Activated T-helper 2 cell treated with anti-CD3 and anti-CD28 coated beads, Interferon-gamma antibody, Interleukin-2, Interleukin-4, amounts not matched to agents 10 μg/mL and 5 μg/mL and 100 μg/mL, durations not matched to agents 14 hours and 24 hours and 36 hours (primary cell): ENCODE data around the gene RSPH1. TPM values are rescaled to one million over a fixed set of nuclear protein-coding genes. Genes with fewer than 3 reads are reported as not detected.

Experiments used
- DNase-seq: peaks from one replicate; pipeline ENCODE4 v3.0.0; 2021; ENCODE audit warnings: low spot score
- H3K27ac Mint-ChIP-seq: one replicate; pipeline ENCODE4 v1.8.0; 2021; ENCODE audit warnings: mixed read lengths
- H3K27me3 Mint-ChIP-seq: one replicate; pipeline ENCODE4 v1.8.0; 2021; ENCODE audit warnings: low read depth, mixed read lengths
- H3K36me3 Mint-ChIP-seq: one replicate; pipeline ENCODE4 v1.8.0; 2021; ENCODE audit warnings: low read depth, mixed read lengths
- H3K4me1 Mint-ChIP-seq: one replicate; pipeline ENCODE4 v1.8.0; 2021; ENCODE audit warnings: low read depth, mixed read lengths
- H3K4me3 Mint-ChIP-seq: one replicate; pipeline ENCODE4 v1.8.0; 2021; ENCODE audit warnings: low read depth, mild to moderate bottlenecking, moderate library complexity, mixed read lengths
- H3K9me3 Mint-ChIP-seq: one replicate; pipeline ENCODE4 v1.8.0; 2021; ENCODE audit warnings: mixed read lengths
- intact Hi-C: fragments of 100-400 bp; cut with micrococcal nuclease; formaldehyde crosslinking; loops from one replicate; pipeline ENCODE4 v1.15.1; 2023
- total RNA-seq: library from RNA; stranded (reverse); gene quantifications from 2 replicates; pipeline ENCODE4 v1.2.3, GENCODE V29; 2022

Gene RSPH1
- total RNA-seq, 1 donor from 2014 or later: not detected

- Mint-ChIP-seq H3K36me3 (peaks cover 8% of the 10 kb centered on the region), H3K9me3 (no peaks in the 10 kb centered on the region), H3K27me3 (no peaks in the 10 kb centered on the region), H3K4me3 (no peak overlapping the region), H3K4me1 (peaks cover 41% of the 10 kb centered on the region), H3K27ac (no peak overlapping the region)
- intact Hi-C loops: loop anchor here (10.0 kb wide), 1 partner anchor 309 kb away; no protein-coding TSS in a partner anchor
- no peak for DNase-seq
Measured at GRCh38 chr21:42453986-42454570, 41.9 kb downstream of the RSPH1 start.

- no peaks in the 10 kb centered on the region for H3K9me3 Mint-ChIP-seq
- peaks cover 14% of the 10 kb centered on the region for H3K36me3 Mint-ChIP-seq
- intact Hi-C loops: loop anchor here (10.0 kb wide), 1 partner anchor 309 kb away; no protein-coding TSS in a partner anchor
- DNase-seq: no peak
- H3K4me3 Mint-ChIP-seq: no peak overlapping the region
- no peaks in the 10 kb centered on the region for H3K27me3 Mint-ChIP-seq
- H3K4me1 Mint-ChIP-seq: peaks cover 48% of the 10 kb centered on the region
- no peak overlapping the region for H3K27ac Mint-ChIP-seq
Measured at GRCh38 chr21:42453224-42453985, 42.6 kb downstream of the RSPH1 start.

GRCh38 chr21:42452401-42453223, 43.4 kb downstream of the RSPH1 start:
- Mint-ChIP-seq H3K27ac (no peak overlapping the region), H3K4me1 (peaks cover 51% of the 10 kb centered on the region), H3K36me3 (peaks cover 22% of the 10 kb centered on the region), H3K9me3 (no peaks in the 10 kb centered on the region), H3K27me3 (no peaks in the 10 kb centered on the region), H3K4me3 (no peak overlapping the region)
- intact Hi-C loops: loop anchor here (10.0 kb wide), 1 partner anchor 308 kb away; no protein-coding TSS in a partner anchor
- no peak for DNase-seq

GRCh38 chr21:42451941-42452340, 44.1 kb downstream of the RSPH1 start:
- intact Hi-C loops: loop anchor here (10.0 kb wide), 1 partner anchor 307 kb away; no protein-coding TSS in a partner anchor
- H3K9me3 Mint-ChIP-seq: no peaks in the 10 kb centered on the region
- no peak for DNase-seq
- H3K4me3 Mint-ChIP-seq: no peak overlapping the region
- H3K36me3 Mint-ChIP-seq: peaks cover 29% of the 10 kb centered on the region
- H3K4me1 Mint-ChIP-seq: peaks cover 52% of the 10 kb centered on the region
- no peaks in the 10 kb centered on the region for H3K27me3 Mint-ChIP-seq
- H3K27ac Mint-ChIP-seq: no peak overlapping the region

GRCh38 chr21:42448686-42449085, 47.3 kb downstream of the RSPH1 start:
- Mint-ChIP-seq H3K9me3 (no peaks in the 10 kb centered on the region), H3K4me3 (no peak overlapping the region), H3K27me3 (no peaks in the 10 kb centered on the region), H3K27ac (peak overlapping the region; percentile 87), H3K36me3 (peaks cover 61% of the 10 kb centered on the region), H3K4me1 (peaks cover 53% of the 10 kb centered on the region)
- DNase-seq: no peak
- intact Hi-C loops: no loop called here

- no peak for DNase-seq
- Mint-ChIP-seq H3K27me3 (no peaks in the 10 kb centered on the region), H3K36me3 (peaks cover 70% of the 10 kb centered on the region), H3K4me3 (no peak overlapping the region), H3K4me1 (peaks cover 52% of the 10 kb centered on the region), H3K9me3 (no peaks in the 10 kb centered on the region), H3K27ac (peak overlapping the region; percentile 3)
- intact Hi-C loops: no loop called here
Measured at GRCh38 chr21:42447732-42448131, 48.3 kb downstream of the RSPH1 start.

- H3K27me3 Mint-ChIP-seq: no peaks in the 10 kb centered on the region
- peaks cover 76% of the 10 kb centered on the region for H3K36me3 Mint-ChIP-seq
- H3K4me3 Mint-ChIP-seq: no peak overlapping the region
- intact Hi-C loops: no loop called here
- no peak for DNase-seq
- peaks cover 55% of the 10 kb centered on the region for H3K4me1 Mint-ChIP-seq
- H3K9me3 Mint-ChIP-seq: no peaks in the 10 kb centered on the region
- H3K27ac Mint-ChIP-seq: peak overlapping the region; percentile 75
Measured at GRCh38 chr21:42447182-42447581, 48.8 kb downstream of the RSPH1 start.

- intact Hi-C loops: no loop called here
- H3K36me3 Mint-ChIP-seq: peaks cover 82% of the 10 kb centered on the region
- H3K4me1 Mint-ChIP-seq: peaks cover 59% of the 10 kb centered on the region
- H3K4me3 Mint-ChIP-seq: no peak overlapping the region
- H3K9me3 Mint-ChIP-seq: no peaks in the 10 kb centered on the region
- peak overlapping the region; percentile 75 for H3K27ac Mint-ChIP-seq
- no peaks in the 10 kb centered on the region for H3K27me3 Mint-ChIP-seq
- DNase-seq: no peak
Measured at GRCh38 chr21:42446531-42446930, 49.5 kb downstream of the RSPH1 start.

- H3K27ac Mint-ChIP-seq: peak overlapping the region; percentile 75
- H3K27me3 Mint-ChIP-seq: no peaks in the 10 kb centered on the region
- no peaks in the 10 kb centered on the region for H3K9me3 Mint-ChIP-seq
- peaks cover 94% of the 10 kb centered on the region for H3K36me3 Mint-ChIP-seq
- H3K4me3 Mint-ChIP-seq: no peak overlapping the region
- DNase-seq: no peak
- intact Hi-C loops: no loop called here
- peaks cover 59% of the 10 kb centered on the region for H3K4me1 Mint-ChIP-seq
Measured at GRCh38 chr21:42445311-42445710, 50.7 kb downstream of the RSPH1 start.

- no peak overlapping the region for H3K27ac Mint-ChIP-seq
- peaks cover 3% of the 10 kb centered on the region for H3K9me3 Mint-ChIP-seq
- H3K27me3 Mint-ChIP-seq: no peaks in the 10 kb centered on the region
- no peak overlapping the region for H3K4me3 Mint-ChIP-seq
- peaks cover 59% of the 10 kb centered on the region for H3K4me1 Mint-ChIP-seq
- intact Hi-C loops: no loop called here
- H3K36me3 Mint-ChIP-seq: peaks cover 95% of the 10 kb centered on the region
- DNase-seq: no peak
Measured at GRCh38 chr21:42444745-42445059, 51.3 kb downstream of the RSPH1 start.

- H3K4me1 Mint-ChIP-seq: peaks cover 59% of the 10 kb centered on the region
- DNase-seq: no peak
- H3K36me3 Mint-ChIP-seq: peaks cover 99% of the 10 kb centered on the region
- no peak overlapping the region for H3K4me3 Mint-ChIP-seq
- no peaks in the 10 kb centered on the region for H3K27me3 Mint-ChIP-seq
- peak overlapping the region; percentile 70 for H3K27ac Mint-ChIP-seq
- intact Hi-C loops: no loop called here
- peaks cover 4% of the 10 kb centered on the region for H3K9me3 Mint-ChIP-seq
Measured at GRCh38 chr21:42443876-42444744, 51.9 kb downstream of the RSPH1 start.

GRCh38 chr21:42443181-42443785, 52.7 kb downstream of the RSPH1 start:
- peaks cover 99% of the 10 kb centered on the region for H3K36me3 Mint-ChIP-seq
- peaks cover 58% of the 10 kb centered on the region for H3K4me1 Mint-ChIP-seq
- peak overlapping the region; percentile 70 for H3K27ac Mint-ChIP-seq
- no peak for DNase-seq
- H3K27me3 Mint-ChIP-seq: no peaks in the 10 kb centered on the region
- intact Hi-C loops: no loop called here
- H3K4me3 Mint-ChIP-seq: no peak overlapping the region
- peaks cover 4% of the 10 kb centered on the region for H3K9me3 Mint-ChIP-seq
